ENCODE data around the gene APBA3.

- TF ChIP-seq CTCF (tag by site-specific recombination; IDR thresholded peaks at IDR 0.05) (no peak), ZNF561 (tag by site-specific recombination; IDR thresholded peaks at IDR 0.05; ENCODE audit: borderline replicate concordance) (no peak), REST (tag by site-specific recombination; IDR thresholded peaks at IDR 0.05) (no peak), ZBTB17 (tag by site-specific recombination; IDR thresholded peaks at IDR 0.05) (no peak), ZNF768 (tag by site-specific recombination; IDR thresholded peaks at IDR 0.05) (no peak), PRDM10 (tag by site-specific recombination; IDR thresholded peaks at IDR 0.05) (no peak), ZNF398 (tag by site-specific recombination; IDR thresholded peaks at IDR 0.05) (no peak), HOXC10 (CRISPR knock-in tag; IDR thresholded peaks at IDR 0.05) (no peak), ZNF214 (tag by site-specific recombination; IDR thresholded peaks at IDR 0.05; ENCODE audit: borderline replicate concordance) (no peak)
Measured at GRCh38 chr19:3782903-3783302, 21.4 kb upstream of the APBA3 start.

Data from HEK293 (cell line).